ENCODE measurements around the gene PRDM16.

PRDM16 gene

GRCh38 chr1:3462356-3463012 is 393.5 kb downstream of the PRDM16 start:
- DNase-seq: no peak

DNA sequence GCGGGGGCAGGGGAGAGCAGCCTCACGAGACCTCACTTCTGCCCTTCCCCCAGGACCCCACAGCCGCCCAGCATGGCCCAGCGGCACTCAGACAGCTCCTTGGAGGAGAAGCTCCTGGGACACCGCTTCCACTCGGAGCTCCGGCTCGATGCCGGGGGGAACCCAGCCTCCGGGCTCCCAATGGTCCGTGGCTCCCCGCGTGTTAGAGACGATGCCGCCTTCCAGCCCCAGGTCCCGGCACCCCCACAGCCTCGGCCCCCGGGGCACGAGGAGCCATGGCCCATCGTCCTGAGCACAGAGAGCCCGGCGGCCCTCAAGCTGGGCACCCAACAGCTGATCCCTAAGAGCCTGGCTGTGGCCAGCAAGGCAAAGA is 394.0 kb downstream of the PRDM16 start:
- DNase-seq: no peak

DNA sequence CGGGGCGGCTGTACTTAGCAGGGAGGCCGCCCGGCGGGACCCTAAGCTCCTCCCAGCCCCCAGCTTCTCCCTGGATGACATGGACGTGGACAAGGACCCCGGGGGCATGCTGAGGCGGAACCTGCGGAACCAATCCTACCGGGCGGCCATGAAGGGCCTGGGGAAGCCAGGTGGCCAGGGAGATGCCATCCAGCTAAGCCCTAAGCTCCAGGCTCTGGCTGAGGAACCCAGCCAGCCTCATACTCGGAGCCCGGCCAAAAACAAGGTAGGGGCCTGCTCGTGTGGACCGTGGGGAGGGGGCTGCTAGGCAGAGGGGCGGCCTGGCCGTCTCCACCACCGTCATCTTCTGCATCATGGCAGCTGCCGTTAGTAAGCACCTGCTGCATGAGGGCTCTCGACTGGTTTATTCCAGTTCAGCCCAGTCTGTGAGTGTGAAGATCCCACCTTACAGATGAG is 394.4 kb downstream of the PRDM16 start:
- no peak for DNase-seq

DNA sequence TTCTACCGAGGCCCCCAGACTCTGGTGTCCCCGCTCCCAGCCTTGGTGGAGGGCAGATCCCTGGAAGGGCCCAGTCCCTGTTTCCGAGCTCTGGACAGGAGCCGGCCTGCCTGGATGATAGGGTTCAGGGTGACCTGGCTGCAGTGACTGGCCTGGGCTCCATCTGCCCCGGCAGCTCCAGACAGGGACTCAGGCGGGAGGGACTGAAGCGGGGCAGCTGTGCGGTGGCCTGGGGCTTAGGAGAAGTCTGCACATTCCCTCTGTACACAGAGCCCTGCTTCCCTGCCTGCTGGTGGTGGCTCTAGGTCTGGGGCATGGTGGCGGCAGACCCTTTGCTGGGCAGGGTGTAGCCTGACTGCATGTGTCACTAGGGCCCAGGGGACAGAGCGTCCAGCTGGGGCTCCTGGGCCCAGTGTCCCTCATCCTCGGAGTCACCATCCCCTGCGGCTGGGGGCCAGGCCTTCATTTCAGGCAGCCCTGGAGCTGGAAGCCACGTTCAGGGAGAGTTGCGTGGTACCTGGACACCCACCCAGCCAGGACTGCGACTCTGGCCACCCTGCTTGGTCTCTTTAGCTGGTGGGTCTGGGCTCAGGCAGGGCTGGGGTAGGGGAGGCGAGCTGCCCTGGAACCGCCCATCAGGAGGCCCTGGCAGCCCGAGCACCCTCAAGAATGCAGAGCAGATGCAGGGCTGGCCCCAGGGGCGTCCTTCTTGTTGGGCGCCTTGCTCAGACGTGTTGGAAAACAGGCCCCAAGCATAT is 395.1 kb downstream of the PRDM16 start:
- DNase-seq: no peak

DNA sequence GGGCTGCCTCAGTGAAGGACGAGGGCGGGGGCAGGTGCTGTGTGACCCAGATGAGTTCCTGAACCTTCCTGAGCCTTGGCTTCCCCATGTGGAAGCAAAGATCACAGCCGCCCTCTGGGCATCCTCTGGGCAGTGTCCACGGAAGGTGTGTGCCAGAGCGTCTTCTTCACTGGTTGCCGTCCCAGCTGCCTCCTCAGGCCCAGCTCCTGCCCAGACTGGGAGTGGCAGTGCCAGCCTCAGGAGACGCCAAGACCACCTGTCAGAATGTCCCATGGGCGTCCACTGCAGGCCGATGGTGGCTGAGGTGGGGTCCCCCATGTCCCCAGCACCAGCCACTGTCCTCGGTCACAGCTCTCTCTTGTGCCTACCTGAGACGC is 395.6 kb downstream of the PRDM16 start:
- no peak for DNase-seq

DNA sequence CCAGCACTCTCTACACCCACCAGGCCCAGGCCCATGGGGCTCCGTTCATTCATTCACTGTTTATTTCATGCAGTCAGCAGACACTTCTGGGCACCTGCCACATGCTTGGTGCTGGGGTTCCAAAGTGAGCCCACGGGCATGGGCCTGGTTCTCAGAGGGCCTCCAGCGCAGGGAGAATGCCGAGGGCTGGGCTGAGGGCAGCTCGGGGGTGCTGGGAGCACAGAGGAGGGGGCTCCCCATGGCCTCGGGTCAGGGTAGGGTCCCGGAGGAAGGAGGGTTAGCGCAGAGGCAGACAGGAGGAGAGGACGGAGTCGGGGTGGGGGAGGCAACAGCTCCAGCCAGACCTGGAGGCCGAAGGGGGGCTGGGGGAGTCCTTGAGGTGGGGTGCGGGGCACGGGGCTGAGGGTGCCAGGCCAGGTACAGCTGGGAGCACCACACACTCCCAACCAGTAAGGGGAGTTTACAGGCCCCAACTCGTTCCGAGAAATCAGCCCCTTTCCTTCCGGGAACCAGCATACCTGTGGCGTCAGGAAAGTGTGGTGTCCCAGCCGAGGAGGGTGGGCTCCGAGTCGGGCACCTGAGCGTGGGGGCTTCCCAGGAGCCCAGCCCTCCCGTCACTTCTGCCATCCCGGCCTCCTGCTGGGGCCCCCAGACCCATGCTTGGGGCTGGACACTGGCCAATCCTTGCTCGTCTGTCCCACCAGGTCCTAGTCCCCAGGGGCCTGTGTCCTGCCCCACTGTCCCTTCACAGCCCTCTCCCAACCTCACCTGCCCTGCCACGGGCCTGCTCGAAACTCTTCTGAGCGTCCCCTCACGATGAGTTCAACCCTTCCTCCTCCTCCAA is 396.3 kb downstream of the PRDM16 start:
- no peak for DNase-seq

DNA sequence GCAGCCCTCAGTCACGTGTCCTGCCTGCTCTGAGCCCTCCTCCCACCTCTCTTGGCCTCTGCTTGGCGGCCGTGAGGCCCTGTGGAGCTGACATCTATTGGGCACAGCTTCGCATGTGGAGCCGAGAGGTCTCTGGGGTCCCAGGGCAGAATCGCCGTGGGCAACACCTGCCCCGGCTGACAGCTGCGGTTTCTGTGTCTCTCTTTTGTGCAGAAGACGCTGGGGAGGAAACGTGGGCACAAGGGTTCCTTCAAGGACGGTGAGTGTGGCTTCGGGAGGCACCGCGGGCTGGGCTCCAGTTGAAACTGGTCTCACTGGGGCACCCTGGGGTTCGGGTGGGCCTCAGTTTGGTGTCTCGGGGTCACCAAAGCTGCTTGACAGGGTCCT is 396.9 kb downstream of the PRDM16 start:
- DNase-seq: no peak

GRCh38 chr1:3466366-3467075 is 397.5 kb downstream of the PRDM16 start:
- DNase-seq: no peak

GRCh38 chr1:3467096-3468036 is 398.4 kb downstream of the PRDM16 start:
- no peak for DNase-seq

DNA sequence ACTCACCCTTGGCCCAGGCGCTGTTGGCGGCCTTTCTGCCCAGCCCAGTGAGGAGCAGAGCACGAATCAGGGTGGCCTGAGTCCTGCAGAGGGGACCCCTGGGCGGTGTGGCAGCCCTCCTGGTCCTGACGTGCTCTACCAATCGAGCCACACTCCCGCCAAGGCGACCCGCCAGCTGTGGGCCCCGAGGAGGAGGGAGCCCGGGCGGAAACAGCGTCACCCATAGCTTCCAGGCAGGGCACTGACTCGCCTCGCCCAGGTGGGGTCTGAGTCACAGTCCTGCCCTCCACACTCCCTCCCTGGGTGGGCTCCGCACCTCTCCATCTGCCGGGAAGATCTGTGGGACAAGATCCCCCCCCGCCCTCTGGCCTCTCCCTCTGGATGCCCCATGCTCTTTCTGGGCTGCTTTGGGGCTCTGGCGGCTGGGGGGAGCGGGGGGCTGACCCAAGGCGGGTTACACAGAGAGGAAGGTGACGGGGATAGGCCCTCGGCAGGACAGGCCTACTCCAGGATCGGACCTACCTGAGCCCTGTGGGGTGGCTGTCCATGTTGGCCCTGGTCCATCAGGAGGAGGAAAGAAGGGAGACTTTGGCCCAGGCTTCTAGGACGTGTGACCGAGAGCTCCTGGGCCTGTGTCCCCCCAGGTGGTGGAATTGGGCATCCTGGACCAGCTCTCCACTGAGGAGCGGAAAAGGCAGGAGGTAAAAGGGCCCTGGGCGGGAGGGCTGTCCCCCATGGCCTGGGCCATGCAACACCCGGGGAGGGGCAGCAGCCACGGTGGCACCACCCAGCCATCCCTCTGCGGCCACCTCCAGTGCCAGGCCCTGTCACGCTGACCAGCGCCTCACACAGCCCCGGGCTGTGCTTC is 399.5 kb downstream of the PRDM16 start:
- DNase-seq: no peak

GRCh38 chr1:3469104-3469848 is 400.3 kb downstream of the PRDM16 start:
- no peak for DNase-seq

DNA sequence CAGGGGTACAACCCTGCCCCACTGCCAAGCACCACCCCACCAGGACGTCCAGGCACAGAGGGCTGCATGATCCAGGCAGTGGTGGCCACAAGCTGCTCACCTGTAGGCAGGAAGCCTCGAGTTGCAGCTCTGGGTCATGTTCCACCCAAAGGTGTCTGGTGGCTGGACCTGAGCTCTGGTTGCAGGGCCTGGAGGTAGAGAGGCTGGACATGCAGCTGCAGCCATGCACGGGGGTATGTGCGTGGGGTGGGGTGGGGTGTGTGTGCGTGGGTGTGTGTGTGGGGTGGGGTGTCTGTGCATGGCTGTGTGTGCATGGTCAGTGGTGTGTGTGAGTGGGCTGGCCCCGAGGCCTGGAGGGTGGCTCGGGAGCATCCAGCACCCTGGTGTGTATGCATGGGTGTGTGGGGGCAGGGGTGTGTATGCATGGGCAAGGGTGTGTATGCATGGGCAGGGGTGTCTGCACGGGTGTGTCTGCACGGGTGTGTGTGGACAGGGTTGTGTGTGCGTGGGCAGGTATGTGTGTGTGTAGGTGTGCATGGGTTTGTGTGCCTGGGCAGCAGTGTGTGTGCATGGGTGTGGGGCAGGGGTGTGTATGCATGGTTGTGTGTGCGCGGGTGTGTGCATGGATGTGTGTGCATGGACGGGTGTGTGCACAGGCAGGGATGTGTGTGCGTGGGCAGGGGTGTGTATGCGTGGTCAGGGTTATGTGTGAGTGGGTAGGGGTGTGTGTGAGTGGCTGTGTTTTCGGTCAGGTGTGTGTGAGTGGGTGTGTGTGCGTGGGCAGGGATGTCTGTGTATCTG is 401.0 kb downstream of the PRDM16 start:
- DNase-seq: no peak

GRCh38 chr1:3470650-3471355 is 401.8 kb downstream of the PRDM16 start:
- no peak for DNase-seq

- no peak for DNase-seq
Observed at GRCh38 chr1:3471356-3472087, 402.5 kb downstream of the PRDM16 start.

- DNase-seq: no peak
Observed at GRCh38 chr1:3472088-3472850, 403.3 kb downstream of the PRDM16 start.

GRCh38 chr1:3472906-3473305 is 403.9 kb downstream of the PRDM16 start:
- DNase-seq: no peak

- DNase-seq: no peak
Observed at GRCh38 chr1:3473381-3473844, 404.4 kb downstream of the PRDM16 start.

All from NCI-H1048 (cell line).